HG03442 (cell line): ENCODE data around the gene KRTAP6-1.

ENCODE experiments used
- ATAC-seq: cut with Tn5 transposase; IDR thresholded peaks from one replicate; pipeline ENCODE4 v1.9.1; 2021; ENCODE audit warnings: mild to moderate bottlenecking, moderate library complexity; ENCODE audit not compliant: unreplicated experiment

Gene KRTAP6-1

DNA sequence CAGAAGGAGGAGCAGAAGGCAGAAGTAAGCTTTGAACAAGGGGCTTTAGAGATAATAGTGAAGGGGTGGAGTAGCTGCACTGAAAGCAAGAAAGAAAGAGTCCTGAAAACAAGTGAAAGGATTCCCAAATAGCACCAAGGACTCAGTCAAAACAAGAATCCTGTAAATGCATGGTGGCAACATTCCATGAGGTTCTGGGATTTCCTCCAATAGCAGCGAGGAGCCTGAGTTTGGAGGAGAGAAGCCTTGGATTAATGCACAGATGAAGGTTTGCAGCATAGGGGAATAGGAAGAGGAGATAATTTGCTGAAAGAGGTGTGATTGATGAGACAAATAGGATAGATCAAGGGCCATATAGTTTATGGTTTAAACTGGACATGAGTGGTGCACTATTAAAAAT is 34.4 kb downstream of the KRTAP6-1 start:
- no peak for ATAC-seq

DNA sequence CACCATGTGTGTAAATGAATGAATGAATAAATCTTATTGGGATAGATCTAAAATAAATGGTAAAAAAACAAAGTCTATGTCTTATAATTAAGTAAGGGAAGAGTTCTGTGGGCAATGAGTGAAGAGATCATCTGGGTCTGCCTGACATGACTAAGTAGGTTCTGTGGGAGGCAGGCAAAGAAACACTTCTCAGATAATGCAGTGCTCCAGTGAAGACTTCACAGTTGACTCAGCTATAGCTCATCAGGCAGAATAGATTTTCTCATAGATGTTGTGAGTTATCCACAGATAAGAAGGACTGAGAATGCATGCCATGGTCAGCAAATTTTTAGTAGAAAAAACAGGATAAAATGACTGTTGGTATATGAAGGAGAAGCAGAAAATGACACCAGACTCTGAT is 36.0 kb downstream of the KRTAP6-1 start:
- no peak for ATAC-seq

DNA sequence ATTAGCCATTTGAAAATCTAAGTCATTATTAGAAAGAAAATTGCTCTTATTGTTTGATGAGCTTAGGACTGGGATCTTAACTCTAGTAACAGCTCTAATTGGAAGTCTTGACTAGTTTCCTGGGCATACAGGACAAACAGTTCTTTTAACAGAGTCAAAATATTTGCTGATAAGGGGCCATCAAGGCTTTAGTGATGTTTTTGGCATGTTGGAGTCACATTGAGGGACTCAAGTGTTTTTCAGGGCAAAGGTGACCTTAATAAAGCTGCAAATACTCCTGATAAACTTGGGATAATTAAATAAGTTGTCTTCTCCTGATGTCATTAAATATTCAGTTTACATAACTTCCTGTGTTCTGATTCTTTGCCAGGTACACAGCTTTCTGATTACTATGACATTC is 46.1 kb downstream of the KRTAP6-1 start:
- no peak for ATAC-seq

DNA sequence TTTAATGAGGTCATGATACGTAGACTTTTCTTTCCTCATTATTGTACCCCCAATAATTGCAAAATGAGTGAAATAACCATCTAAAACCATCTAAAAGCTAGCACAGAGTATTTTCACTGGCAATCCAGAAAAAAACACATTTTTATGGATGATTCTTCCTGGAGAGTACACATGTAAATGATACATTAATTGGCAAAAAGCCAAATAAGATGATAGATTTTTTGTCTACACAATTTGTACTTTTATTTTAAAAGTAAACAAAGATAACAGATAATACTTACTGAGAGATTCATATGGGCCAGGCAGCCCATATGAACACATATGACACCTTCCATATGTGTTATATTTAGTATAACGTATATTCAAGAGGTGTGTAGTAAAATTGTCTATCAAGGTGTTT is 50.1 kb downstream of the KRTAP6-1 start:
- ATAC-seq: no peak
